ENCODE measurements around the gene TMEM184C. TPM values are rescaled to one million over a fixed set of nuclear protein-coding genes. Genes with fewer than 3 reads are reported as not detected.

The TMEM184C gene
- polyA plus RNA-seq, 1 donor: 20.1 TPM

- DNase-seq (ENCODE audit: low read depth): no peak
Observed at GRCh38 chr4:147599206-147599605, 18.0 kb upstream of the TMEM184C start.

DNA sequence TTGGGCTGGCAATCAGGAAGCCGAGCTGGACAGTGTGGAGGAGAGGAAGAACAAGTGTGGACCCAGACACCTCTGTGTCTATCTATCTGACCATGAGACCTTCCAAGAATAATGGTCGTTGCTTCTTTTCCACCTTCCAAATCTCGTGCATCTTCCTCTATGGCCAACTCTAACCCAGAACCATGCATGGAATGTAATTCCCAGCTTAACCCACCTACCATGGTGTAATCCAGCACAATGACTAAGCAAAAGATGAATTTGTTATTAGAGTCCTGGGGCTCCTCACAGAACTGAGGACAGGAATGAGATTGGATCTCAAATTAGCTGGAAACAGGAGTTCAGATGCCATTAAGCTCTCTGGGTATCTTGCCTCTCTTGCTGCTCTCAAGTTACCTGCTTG, 17.4 kb upstream of the TMEM184C start:
- no peak for DNase-seq (ENCODE audit: low read depth)

DNA sequence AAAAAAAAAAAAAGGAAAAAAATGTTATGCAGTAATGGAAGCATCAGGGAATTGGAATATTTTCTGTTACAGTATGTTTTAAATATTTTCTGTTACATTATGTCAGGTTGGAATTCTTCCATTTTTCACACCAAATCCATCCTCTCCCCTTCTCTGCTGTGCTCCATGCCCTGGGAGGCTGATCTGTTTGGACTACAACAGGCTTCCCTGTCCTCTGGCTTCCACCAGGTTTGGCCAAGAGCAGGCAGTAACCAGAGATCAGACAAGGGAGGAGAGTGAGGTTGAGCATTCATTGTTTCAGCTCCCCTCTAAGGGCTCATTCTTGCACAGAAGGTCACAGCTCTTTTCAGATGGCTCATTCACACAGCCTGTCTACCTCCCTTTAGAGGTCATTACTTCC, 11.7 kb upstream of the TMEM184C start:
- no peak for DNase-seq (ENCODE audit: low read depth)

- no peak for DNase-seq (ENCODE audit: low read depth)
Observed at GRCh38 chr4:147607471-147607870, 9.7 kb upstream of the TMEM184C start.

- no peak for DNase-seq (ENCODE audit: low read depth)
Observed at GRCh38 chr4:147610686-147611085, 6.5 kb upstream of the TMEM184C start.

DNA sequence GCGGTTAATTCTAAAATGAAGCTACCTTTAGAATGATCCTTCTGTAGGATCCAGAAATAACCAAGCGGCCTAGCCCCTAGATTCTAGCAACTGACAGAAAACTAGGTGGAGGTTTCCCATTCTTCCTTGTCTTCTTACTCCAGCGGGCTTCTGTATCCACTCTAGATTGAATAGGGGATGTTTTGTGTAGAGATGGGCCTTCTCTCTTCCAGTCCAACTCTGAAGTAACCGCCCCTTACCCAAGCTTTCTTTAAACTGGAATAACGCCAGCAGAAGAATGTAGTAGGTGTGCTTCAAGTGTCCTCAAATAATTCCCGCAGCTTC, 386 bp upstream of the TMEM184C start:
- DNase-seq (ENCODE audit: low read depth): no peak

DNA sequence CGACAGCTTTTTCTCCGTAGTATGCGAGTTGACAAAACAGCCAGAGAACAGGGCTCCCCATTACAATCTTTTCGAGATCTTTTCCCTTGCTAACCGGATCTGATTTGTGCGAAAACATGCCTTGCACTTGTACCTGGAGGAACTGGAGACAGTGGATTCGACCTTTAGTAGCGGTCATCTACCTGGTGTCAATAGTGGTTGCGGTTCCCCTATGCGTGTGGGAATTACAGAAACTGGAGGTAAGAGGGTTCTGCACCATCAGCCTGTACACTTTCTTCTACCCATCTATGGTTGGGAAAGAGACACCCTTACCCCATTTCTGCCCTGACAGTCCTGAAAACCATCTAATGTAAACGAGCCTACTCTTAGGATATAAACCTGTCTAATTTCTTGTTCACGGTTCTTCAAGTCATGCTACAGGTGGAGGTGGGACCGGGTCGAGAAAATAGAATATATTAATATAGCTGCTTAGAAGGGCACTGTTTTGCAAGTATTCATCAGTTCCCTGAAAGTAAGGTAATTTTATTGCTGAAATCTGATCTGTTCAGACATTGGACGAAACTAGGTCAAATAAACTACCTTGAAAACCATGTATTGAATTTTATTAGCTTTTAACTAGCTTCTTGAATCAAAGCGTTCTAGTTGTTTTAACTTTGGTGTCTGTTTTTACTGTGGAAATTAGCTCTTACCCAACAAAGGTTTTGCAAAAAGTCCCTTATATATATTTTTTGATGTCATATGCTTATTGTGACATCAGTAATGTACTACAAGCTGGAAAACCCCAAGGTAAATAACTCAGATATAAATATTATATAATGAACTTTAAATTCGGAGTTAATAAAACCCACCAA, 869 bp downstream of the TMEM184C start:
- DNase-seq (ENCODE audit: low read depth): no peak

- DNase-seq (ENCODE audit: low read depth): no peak
Observed at GRCh38 chr4:147620315-147620714, 3.1 kb downstream of the TMEM184C start.

DNA sequence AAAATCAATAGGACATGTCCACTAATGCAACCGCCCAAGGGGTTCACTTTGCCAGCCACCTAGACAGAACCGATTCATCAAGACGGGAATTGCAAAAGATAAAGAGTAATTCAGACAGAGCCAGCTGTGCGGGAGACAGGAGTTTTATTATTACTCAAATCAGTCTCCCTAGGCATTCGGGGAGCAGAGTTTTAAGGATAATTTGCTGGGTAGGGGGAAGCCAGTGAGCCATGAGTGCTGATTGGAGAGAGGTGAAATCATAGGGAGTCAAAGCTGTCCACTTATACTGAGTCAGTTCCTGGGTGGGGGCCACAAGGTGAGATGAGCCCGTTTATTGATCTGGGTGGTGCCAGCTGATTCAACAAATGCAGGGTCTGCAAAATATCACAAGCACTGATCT, 8.5 kb downstream of the TMEM184C start:
- no peak for DNase-seq (ENCODE audit: low read depth)

DNA sequence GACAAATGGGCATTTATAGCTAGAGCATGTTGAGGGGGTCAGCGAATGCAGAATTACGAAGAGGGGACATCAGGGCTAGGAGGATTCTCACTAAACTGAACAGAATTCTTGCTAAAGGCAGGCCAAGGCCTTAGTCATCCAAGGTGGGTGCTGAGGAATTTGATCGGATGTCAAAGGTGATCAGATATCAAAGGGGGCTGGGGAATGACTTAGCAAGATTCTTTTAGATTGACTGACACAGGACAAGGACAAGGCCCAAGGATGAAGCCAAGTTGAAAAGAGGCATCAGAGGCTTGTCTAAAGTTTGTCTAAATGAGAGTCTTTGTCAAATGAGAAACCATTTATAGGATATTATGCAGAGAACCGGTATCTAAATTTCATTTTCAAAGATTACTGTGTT, 9.7 kb downstream of the TMEM184C start:
- DNase-seq (ENCODE audit: low read depth): no peak

DNA sequence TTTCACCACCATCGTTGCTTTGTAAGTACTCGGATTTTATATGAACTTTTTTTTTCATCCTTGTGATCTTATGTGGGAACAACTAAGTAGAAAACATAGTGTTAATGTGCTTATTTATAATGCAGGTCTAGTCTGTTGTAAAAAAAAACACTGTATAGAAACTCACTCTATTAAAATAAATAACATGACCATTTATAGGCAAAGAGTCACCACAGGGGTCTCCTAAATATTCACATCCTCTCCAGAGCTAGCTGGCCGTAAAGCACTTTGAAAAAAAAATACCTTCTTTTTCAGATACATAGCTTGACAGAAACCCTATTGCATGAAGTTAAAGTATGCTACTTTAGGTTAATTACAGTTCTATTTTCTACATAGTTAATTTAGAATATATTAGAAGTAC, 11.2 kb downstream of the TMEM184C start:
- no peak for DNase-seq (ENCODE audit: low read depth)

DNA sequence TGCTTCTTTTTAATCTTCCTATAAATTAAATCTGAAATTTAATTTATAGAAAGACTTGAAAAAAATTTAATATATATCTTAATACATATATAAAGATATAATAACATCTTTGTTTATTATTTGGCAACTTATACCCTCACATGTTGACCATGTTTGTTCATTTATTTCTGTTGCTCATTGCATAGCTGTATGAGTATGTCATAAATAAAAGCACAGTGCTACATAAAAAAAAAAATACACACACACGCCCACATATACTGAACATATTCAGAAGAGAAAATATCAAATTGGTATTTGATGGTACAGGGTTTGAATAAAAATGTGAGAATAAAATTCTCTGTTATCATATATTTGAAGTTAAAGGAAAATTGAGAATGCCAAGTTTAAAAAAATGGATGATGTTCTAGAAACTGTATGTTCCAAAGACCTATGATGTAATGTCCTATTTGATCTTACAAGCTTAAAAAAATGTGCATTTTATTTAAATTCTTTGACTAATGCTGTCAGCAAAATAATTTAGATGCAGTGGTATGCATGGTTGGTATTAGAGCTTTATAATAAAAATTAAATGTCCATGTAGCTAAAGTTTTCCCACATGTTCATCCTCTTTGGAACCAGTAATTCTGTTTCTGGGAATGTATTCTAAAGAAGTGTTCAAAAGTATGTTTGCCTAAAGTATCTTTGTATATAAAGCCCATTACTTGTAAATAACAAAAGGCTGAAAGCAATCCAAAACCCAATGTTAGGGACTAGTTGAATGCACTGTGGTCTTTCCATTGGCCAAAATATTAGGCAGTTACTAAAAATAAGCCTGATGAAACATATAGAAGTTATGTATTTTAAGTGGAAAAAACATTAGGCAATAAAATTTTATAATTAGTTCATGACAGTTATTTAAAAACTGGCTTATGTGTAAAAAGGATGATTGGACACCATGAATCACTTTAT, 12.9 kb downstream of the TMEM184C start:
- no peak for DNase-seq (ENCODE audit: low read depth)

DNA sequence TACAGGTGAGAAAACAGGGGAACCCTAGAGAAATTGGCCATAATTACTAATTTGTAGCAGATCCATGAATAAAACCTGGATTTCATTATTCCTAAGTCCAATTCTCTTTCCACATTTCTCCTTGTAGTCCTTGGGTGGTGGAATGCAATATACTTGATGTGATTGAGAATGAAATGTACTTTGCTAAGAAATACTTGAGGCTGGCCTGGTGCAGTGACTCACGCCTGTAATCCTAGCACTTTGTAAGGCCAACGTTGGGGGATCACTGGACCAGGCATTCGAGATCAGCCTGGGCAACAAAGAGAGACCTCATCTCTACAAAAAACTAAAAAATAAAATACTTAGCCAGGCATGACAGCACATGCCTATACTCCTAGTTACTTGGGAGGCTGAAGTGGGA, 15.9 kb downstream of the TMEM184C start:
- DNase-seq (ENCODE audit: low read depth): no peak

- DNase-seq (ENCODE audit: low read depth): no peak
Observed at GRCh38 chr4:147633643-147634042, 16.4 kb downstream of the TMEM184C start.

- no peak for DNase-seq (ENCODE audit: low read depth)
Observed at GRCh38 chr4:147635348-147635747, 18.2 kb downstream of the TMEM184C start.

DNA sequence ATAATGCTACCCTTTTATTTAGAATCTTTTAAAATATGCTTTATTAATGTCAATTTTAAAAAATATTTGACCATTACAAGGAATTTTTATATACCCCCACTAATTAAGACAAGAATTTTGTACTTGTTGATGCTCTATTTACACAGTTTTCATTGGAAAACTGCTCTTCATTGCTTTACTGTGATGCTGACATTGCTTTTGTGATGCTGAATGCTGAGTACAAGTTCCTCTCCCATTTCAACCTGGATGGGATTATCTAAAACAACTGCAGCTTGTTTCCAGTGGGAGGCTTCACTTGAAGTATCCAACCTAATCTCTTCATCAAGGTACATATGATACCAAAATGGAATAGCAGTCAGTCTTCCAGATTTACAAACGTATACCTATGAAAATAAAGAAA, 21.2 kb downstream of the TMEM184C start:
- no peak for DNase-seq (ENCODE audit: low read depth)

GRCh38 chr4:147638942-147639341, 21.7 kb downstream of the TMEM184C start:
- DNase-seq (ENCODE audit: low read depth): no peak

- DNase-seq (ENCODE audit: low read depth): peak; percentile 2
Observed at GRCh38 chr4:147639388-147639787, 22.2 kb downstream of the TMEM184C start.

DNA sequence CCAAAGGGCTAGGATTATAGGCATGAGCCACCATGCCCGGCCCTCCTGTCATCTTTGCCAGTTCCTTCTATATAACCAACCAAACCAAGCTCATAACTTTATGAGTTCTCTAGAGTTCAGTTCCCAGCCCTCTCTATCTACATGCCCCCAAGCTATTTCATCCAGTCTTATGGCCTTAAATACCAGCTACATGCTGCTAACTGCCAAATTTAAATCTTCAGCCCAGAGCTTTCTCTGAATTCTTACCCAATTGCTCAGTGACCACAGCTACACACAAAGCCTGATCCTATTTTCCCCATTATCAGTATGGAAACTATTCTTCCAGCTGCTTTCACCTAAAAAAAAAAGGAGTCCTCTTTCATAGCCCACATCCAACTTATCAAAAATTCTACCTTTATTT, 23.1 kb downstream of the TMEM184C start:
- no peak for DNase-seq (ENCODE audit: low read depth)

GRCh38 chr4:147643616-147644015, 26.4 kb downstream of the TMEM184C start:
- DNase-seq (ENCODE audit: low read depth): no peak

DNA sequence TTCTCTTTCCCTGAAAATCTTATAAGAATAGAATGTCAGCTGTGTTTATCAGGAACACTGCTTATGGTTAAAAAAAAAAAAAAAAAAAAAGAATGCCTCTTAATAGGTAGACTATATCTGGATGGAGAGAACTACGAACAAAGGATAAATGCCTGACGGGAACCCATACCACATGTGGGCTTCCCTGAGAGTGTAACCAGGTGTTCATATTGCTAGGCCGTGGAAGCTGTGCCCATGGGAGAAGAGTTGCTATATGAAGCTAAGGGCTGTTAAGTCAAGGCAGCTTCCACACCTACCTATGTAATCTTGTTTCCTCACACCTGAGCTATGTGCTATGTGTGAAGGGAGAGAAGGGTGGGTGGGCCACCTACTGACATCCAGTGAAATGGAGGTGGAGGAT, 27.3 kb downstream of the TMEM184C start:
- DNase-seq (ENCODE audit: low read depth): no peak

- no peak for DNase-seq (ENCODE audit: low read depth)
Observed at GRCh38 chr4:147645099-147645498, 27.9 kb downstream of the TMEM184C start.

- no peak for DNase-seq (ENCODE audit: low read depth)
Observed at GRCh38 chr4:147648656-147649055, 31.5 kb downstream of the TMEM184C start.
